Measurements from ENCODE around the gene PI4KA. TPM values are rescaled to one million over a fixed set of nuclear protein-coding genes. Genes with fewer than 3 reads are reported as not detected.
"Not testable (repeated sequence)": the region's sequence is repeated elsewhere in the genome, so short reads cannot be mapped to it uniquely, and the experiment has no call there.

PI4KA gene
- total RNA-seq, 1 donor from 2014 or later = 78.4 TPM

GRCh38 chr22:20847318-20847822 is 11.2 kb downstream of the PI4KA start:
- Mint-ChIP-seq H3K27ac (no peak overlapping the region), H3K4me3 (no peak overlapping the region), H3K9me3 (no peaks in the 10 kb centered on the region), H3K4me1 (peaks cover 6% of the 10 kb centered on the region), H3K36me3 (ENCODE audit: low read depth) (no peaks in the 10 kb centered on the region), H3K27me3 (no peaks in the 10 kb centered on the region)
- DNase-seq = no peak
- intact Hi-C loops (cut with micrococcal nuclease) = no loop called here

DNA sequence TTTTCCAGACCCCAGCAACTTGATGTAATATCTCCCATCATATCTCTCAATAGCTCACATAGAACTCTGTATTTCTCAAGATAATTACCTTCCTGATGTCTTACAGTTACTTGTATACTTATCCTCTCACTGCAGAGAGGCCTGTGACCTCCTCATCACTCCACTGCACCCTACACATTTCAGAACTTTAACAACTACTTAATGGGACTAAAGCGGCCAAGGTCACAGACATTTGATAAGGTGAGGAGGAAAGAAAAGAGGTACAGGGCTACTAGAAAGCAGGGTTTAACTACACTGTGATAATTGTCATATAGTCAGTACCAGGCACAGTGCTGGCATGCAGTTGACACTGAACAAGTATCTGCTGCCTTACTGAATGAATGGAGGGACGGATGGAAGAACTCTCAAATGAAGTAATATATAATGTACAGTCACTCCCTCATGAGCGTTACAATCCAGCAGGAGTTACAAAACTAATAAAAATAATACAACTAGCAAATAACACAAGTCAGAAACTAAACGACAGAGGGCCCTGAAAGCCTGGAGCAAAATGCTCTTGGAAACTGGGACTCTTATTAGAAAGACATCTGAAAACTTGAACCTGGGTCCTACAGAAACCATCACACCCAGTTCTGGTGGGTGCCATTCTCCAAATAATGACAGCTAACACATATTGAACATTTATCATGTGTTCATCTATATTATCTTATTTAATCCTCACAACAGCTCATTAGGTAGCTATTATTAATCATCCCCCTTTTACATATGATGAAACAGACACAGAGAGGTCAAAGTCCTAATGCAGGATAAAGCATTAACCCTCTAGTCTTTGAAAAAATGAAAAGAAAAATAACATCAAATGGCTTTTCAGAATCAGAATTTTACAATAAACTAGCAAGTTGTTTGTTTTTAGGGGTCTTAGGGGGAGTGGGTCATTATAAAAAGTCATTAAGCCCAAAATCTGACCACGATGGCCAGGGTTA is 14.3 kb downstream of the PI4KA start:
- DNase-seq = no peak
- no peaks in the 10 kb centered on the region for H3K27me3 Mint-ChIP-seq
- no peak overlapping the region for H3K27ac Mint-ChIP-seq
- no peaks in the 10 kb centered on the region for H3K36me3 Mint-ChIP-seq (ENCODE audit: low read depth)
- H3K4me3 Mint-ChIP-seq = no peak overlapping the region
- intact Hi-C loops (cut with micrococcal nuclease) = no loop called here
- H3K4me1 Mint-ChIP-seq = peaks cover 22% of the 10 kb centered on the region
- H3K9me3 Mint-ChIP-seq = no peaks in the 10 kb centered on the region

- intact Hi-C loops (cut with micrococcal nuclease) = no loop called here
- Mint-ChIP-seq H3K9me3 (no peaks in the 10 kb centered on the region), H3K4me3 (no peak overlapping the region), H3K27ac (no peak overlapping the region), H3K4me1 (peaks cover 22% of the 10 kb centered on the region), H3K36me3 (ENCODE audit: low read depth) (peaks cover under 1% of the 10 kb centered on the region), H3K27me3 (no peaks in the 10 kb centered on the region)
- no peak for DNase-seq
Observed at GRCh38 chr22:20843501-20843900, 15.1 kb downstream of the PI4KA start.

GRCh38 chr22:20840646-20841371 is 17.8 kb downstream of the PI4KA start:
- Mint-ChIP-seq H3K27ac (no peak overlapping the region), H3K4me3 (no peak overlapping the region), H3K9me3 (no peaks in the 10 kb centered on the region), H3K27me3 (no peaks in the 10 kb centered on the region), H3K36me3 (ENCODE audit: low read depth) (peaks cover 3% of the 10 kb centered on the region), H3K4me1 (peaks cover 27% of the 10 kb centered on the region)
- intact Hi-C loops (cut with micrococcal nuclease) = no loop called here
- no peak for DNase-seq

DNA sequence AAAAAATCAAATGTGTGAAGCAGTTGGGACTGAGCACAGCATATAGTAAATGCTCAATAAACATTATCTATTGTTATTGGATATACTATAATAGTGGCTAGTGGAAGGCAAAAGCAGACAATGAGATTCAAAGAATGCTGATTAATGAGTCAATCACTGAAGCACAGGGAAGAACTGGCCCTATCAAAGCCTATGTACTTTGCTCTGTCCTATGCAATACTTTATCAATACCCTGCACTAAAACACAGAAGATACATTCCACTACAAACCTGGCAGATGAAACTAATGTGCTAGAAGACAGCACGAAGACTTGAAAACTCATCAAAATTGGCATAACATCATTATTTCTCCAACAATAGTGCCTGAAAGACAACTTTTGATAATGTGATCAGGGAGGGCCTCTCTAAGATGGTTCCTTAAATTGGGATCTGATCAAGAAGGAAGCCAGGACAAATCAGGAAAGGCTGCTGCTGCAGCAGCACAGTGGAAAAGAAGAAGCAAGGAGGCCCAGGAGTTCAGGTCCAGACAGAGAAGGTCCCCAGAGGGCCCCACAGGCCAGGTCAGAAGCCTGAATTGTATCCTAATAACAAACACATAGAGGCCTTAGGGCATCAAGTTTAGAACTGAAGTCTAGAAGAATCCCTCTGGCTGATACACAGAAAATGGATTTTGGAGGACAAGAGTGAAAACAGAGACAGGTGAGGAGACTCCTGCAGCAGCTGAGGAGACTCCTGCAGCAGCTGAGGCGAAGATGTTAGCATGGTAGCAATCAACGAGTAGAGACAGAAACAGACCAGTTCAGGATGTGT is 18.6 kb downstream of the PI4KA start:
- no peak for DNase-seq
- Mint-ChIP-seq H3K27ac (peak overlapping the region; percentile 52), H3K4me3 (no peak overlapping the region), H3K9me3 (no peaks in the 10 kb centered on the region), H3K36me3 (ENCODE audit: low read depth) (peaks cover 3% of the 10 kb centered on the region), H3K4me1 (peaks cover 27% of the 10 kb centered on the region), H3K27me3 (no peaks in the 10 kb centered on the region)
- intact Hi-C loops (cut with micrococcal nuclease) = no loop called here

- DNase-seq; H3K27me3 Mint-ChIP-seq; intact Hi-C loops (cut with micrococcal nuclease); H3K27ac Mint-ChIP-seq; H3K36me3 Mint-ChIP-seq (ENCODE audit: low read depth); H3K9me3 Mint-ChIP-seq; H3K4me3 Mint-ChIP-seq: not testable (repeated sequence)
- peaks cover 27% of the 10 kb centered on the region for H3K4me1 Mint-ChIP-seq
Observed at GRCh38 chr22:20839354-20839753, 19.3 kb downstream of the PI4KA start.

- Mint-ChIP-seq H3K4me3 (no peak overlapping the region), H3K4me1 (peaks cover 23% of the 10 kb centered on the region), H3K36me3 (ENCODE audit: low read depth) (peaks cover 18% of the 10 kb centered on the region), H3K27ac (no peak overlapping the region), H3K9me3 (no peaks in the 10 kb centered on the region), H3K27me3 (no peaks in the 10 kb centered on the region)
- intact Hi-C loops (cut with micrococcal nuclease) = no loop called here
- no peak for DNase-seq
Observed at GRCh38 chr22:20836987-20837823, 21.4 kb downstream of the PI4KA start.

GRCh38 chr22:20834725-20835124 is 23.9 kb downstream of the PI4KA start:
- no peak for DNase-seq
- intact Hi-C loops (cut with micrococcal nuclease) = no loop called here
- H3K27me3 Mint-ChIP-seq = no peaks in the 10 kb centered on the region
- peaks cover 5% of the 10 kb centered on the region for H3K4me1 Mint-ChIP-seq
- H3K9me3 Mint-ChIP-seq = no peaks in the 10 kb centered on the region
- H3K4me3 Mint-ChIP-seq = no peak overlapping the region
- no peak overlapping the region for H3K27ac Mint-ChIP-seq
- H3K36me3 Mint-ChIP-seq (ENCODE audit: low read depth) = peaks cover 36% of the 10 kb centered on the region

GRCh38 chr22:20834206-20834605 is 24.4 kb downstream of the PI4KA start:
- H3K9me3 Mint-ChIP-seq = no peaks in the 10 kb centered on the region
- H3K4me3 Mint-ChIP-seq = no peak overlapping the region
- H3K4me1 Mint-ChIP-seq = peaks cover 5% of the 10 kb centered on the region
- no peak overlapping the region for H3K27ac Mint-ChIP-seq
- intact Hi-C loops (cut with micrococcal nuclease) = no loop called here
- peaks cover 41% of the 10 kb centered on the region for H3K36me3 Mint-ChIP-seq (ENCODE audit: low read depth)
- H3K27me3 Mint-ChIP-seq = no peaks in the 10 kb centered on the region
- no peak for DNase-seq

GRCh38 chr22:20833225-20833665 is 25.4 kb downstream of the PI4KA start:
- no peak for DNase-seq
- Mint-ChIP-seq H3K27me3 (no peaks in the 10 kb centered on the region), H3K27ac (no peak overlapping the region), H3K36me3 (ENCODE audit: low read depth) (peaks cover 42% of the 10 kb centered on the region), H3K4me1 (peaks cover 5% of the 10 kb centered on the region), H3K9me3 (no peaks in the 10 kb centered on the region), H3K4me3 (no peak overlapping the region)
- intact Hi-C loops (cut with micrococcal nuclease) = no loop called here

GRCh38 chr22:20829491-20830134 is 29.0 kb downstream of the PI4KA start:
- intact Hi-C loops (cut with micrococcal nuclease) = no loop called here
- no peaks in the 10 kb centered on the region for H3K4me1 Mint-ChIP-seq
- peaks cover 58% of the 10 kb centered on the region for H3K36me3 Mint-ChIP-seq (ENCODE audit: low read depth)

GRCh38 chr22:20826373-20827152 is 32.0 kb downstream of the PI4KA start:
- H3K4me1 Mint-ChIP-seq; H3K27me3 Mint-ChIP-seq; DNase-seq; H3K4me3 Mint-ChIP-seq; H3K9me3 Mint-ChIP-seq; H3K27ac Mint-ChIP-seq; intact Hi-C loops (cut with micrococcal nuclease): not testable (repeated sequence)
- peaks cover 50% of the 10 kb centered on the region for H3K36me3 Mint-ChIP-seq (ENCODE audit: low read depth)

More at GRCh38 chr22:20829491-20830134, 29.0 kb downstream of the PI4KA start:
- Mint-ChIP-seq H3K27me3 (no peaks in the 10 kb centered on the region), H3K27ac (no peak overlapping the region), H3K4me3 (no peak overlapping the region), H3K9me3 (no peaks in the 10 kb centered on the region)
- DNase-seq = no peak
